Posterior cingulate gyrus (tissue), 11 donors: ENCODE measurements around the gene SIRT6.
"Not testable (repeated sequence)": the region's sequence is repeated elsewhere in the genome, so short reads cannot be mapped to it uniquely, and the experiment has no call there.

Experiments
- DNase-seq, 10 donors: peaks; one replicate each; pipeline versions ENCODE4 v3.0.0 to v3.0.0-alpha.2; 2020 to 2021; ENCODE audit warnings: mixed read lengths in 3 of 10
- intact Hi-C: fragments of 100-400 bp; cut with DNase I; formaldehyde crosslinking; loops from one replicate; pipeline ENCODE4 v1.15.1; 2023

Gene SIRT6

GRCh38 chr19:4140237-4140711, 42.1 kb downstream of the SIRT6 start:
- intact Hi-C loops: no loop called here
- peak in 4 of 10 donors; percentile 31 to 81 (median 34) for DNase-seq

GRCh38 chr19:4139614-4140236, 42.6 kb downstream of the SIRT6 start:
- peak; percentile 46 to 96 (median 80) for DNase-seq

GRCh38 chr19:4138445-4138844, 43.9 kb downstream of the SIRT6 start:
- DNase-seq: no peak
- intact Hi-C loops: no loop called here

More at GRCh38 chr19:4139614-4140236, 42.6 kb downstream of the SIRT6 start:
- intact Hi-C loops: loop anchor here (1.0 kb wide), 1 partner anchor 153 kb away; no protein-coding TSS in a partner anchor

- intact Hi-C loops: no loop called here
These were observed 45.7 kb downstream of the SIRT6 start for GRCh38 chr19:4136680-4137088.

GRCh38 chr19:4135386-4135785, 47.0 kb downstream of the SIRT6 start:
- DNase-seq, intact Hi-C loops: not testable (repeated sequence)

More at GRCh38 chr19:4136680-4137088, 45.7 kb downstream of the SIRT6 start:
- DNase-seq: no peak

- intact Hi-C loops: no loop called here
- no peak for DNase-seq
These were observed 48.0 kb downstream of the SIRT6 start for GRCh38 chr19:4134351-4134750.

GRCh38 chr19:4130744-4131438, 51.5 kb downstream of the SIRT6 start:
- intact Hi-C loops: no loop called here
- DNase-seq: no peak

- intact Hi-C loops: loop anchor here (10.0 kb wide), 1 partner anchor 56 kb away; the partner anchor contains the start of genes ANKRD24 and SIRT6
These were observed 53.3 kb downstream of the SIRT6 start for GRCh38 chr19:4129050-4129449.

GRCh38 chr19:4127322-4127721, 55.0 kb downstream of the SIRT6 start:
- intact Hi-C loops: loop anchor here (10.0 kb wide), 1 partner anchor 57 kb away; the partner anchor contains the start of genes ANKRD24 and SIRT6
- not testable (repeated sequence) for DNase-seq

More at GRCh38 chr19:4129050-4129449, 53.3 kb downstream of the SIRT6 start:
- DNase-seq: not testable (repeated sequence)

GRCh38 chr19:4124638-4125037, 57.7 kb downstream of the SIRT6 start:
- intact Hi-C loops: loop anchor here (5.0 to 10.0 kb wide), 3 partner anchors 57 to 117 kb away; partner anchors contain the start of genes ANKRD24, PIAS4, SIRT6 and ZBTB7A
- DNase-seq: no peak
